ENCODE measurements around the gene GPD1. TPM values are rescaled to one million over a fixed set of nuclear protein-coding genes. Genes with fewer than 3 reads are reported as not detected.

Gene GPD1
- total RNA-seq, 2 experiments from 2014 or later: 0.41 to 0.47 TPM

DNA sequence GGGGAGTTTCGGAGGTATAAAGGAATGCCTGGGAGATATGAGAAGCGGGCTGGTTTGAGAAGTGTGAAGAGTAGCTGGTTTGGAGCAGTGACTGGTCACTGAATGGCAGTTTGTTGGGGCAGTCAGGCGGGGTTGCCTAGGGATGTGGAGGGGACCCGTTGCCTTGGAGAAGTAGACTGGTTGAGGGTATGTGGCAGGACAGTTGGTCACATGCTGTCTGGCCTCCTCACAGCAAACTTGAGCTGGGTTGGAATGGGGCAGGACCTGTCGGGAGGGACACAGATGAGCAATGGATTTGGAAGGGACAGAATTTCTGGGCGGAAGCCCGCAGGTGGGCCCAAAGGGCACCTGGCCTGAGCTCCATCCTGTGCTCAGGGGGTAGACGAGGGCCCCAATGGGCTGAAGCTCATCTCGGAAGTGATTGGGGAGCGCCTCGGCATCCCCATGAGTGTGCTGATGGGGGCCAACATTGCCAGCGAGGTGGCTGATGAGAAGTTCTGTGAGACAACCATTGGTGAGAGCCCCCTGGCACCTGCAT is 2.2 kb downstream of the GPD1 start:
- H3K27ac Mint-ChIP-seq: no peak overlapping the region
- ATAC-seq (ENCODE audit: poor library complexity): no peak
- TF ChIP-seq, protein P1, sequence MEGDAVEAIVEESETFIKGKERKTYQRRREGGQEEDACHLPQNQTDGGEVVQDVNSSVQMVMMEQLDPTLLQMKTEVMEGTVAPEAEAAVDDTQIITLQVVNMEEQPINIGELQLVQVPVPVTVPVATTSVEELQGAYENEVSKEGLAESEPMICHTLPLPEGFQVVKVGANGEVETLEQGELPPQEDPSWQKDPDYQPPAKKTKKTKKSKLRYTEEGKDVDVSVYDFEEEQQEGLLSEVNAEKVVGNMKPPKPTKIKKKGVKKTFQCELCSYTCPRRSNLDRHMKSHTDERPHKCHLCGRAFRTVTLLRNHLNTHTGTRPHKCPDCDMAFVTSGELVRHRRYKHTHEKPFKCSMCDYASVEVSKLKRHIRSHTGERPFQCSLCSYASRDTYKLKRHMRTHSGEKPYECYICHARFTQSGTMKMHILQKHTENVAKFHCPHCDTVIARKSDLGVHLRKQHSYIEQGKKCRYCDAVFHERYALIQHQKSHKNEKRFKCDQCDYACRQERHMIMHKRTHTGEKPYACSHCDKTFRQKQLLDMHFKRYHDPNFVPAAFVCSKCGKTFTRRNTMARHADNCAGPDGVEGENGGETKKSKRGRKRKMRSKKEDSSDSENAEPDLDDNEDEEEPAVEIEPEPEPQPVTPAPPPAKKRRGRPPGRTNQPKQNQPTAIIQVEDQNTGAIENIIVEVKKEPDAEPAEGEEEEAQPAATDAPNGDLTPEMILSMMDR (IDR thresholded peaks at IDR 0.05): no peak

GRCh38 chr12:50106907-50107306 is 3.1 kb downstream of the GPD1 start:
- Mint-ChIP-seq H3K9me3 (no peaks in the 10 kb centered on the region), H3K36me3 (ENCODE audit: low read depth) (peaks cover 9% of the 10 kb centered on the region), H3K27me3 (no peaks in the 10 kb centered on the region), H3K4me3 (no peak overlapping the region), H3K4me1 (ENCODE audit: low read depth) (peaks cover 5% of the 10 kb centered on the region), H3K27ac (no peak overlapping the region)
- H3K9me3 ChIP-seq (ENCODE audit: control insufficient read depth in 1 of 2, insufficient read depth in 1 of 2, low read length in 2 of 2): no peaks in the 10 kb centered on the region
- H3K4me3 ChIP-seq (ENCODE audit: low read length): no peak overlapping the region
- H3K27me3 ChIP-seq (ENCODE audit: control insufficient read depth in 1 of 2, insufficient read depth in 2 of 2, low read length in 2 of 2): no peaks in the 10 kb centered on the region
- intact Hi-C loops (cut with DNase I, micrococcal nuclease): no loop called here
- ATAC-seq (ENCODE audit: poor library complexity): no peak
- CTCF ChIA-PET: no interaction called here
- DNase-seq: no peak
- peaks cover 12% of the 10 kb centered on the region for H3K4me1 ChIP-seq (ENCODE audit: insufficient read depth, low read length)
- H3K36me3 ChIP-seq (ENCODE audit: insufficient read depth, low read length): no peaks in the 10 kb centered on the region
- TF ChIP-seq, protein P1 (IDR thresholded peaks at IDR 0.05): no peak
- no peak overlapping the region for H3K27ac ChIP-seq (ENCODE audit: low read depth in 1 of 2, low read length in 2 of 2)
- POLR2A ChIA-PET: interaction anchor here (1.2 kb wide), 1 partner anchor 10 kb away, joined by 3 read pairs; no protein-coding TSS in a partner anchor

More for the DNA sequence above, 2.2 kb downstream of the GPD1 start:
- no peaks in the 10 kb centered on the region for H3K36me3 ChIP-seq (ENCODE audit: insufficient read depth, low read length)
- H3K4me3 ChIP-seq (ENCODE audit: low read length): no peak overlapping the region
- H3K4me1 ChIP-seq (ENCODE audit: insufficient read depth, low read length): peaks cover 7% of the 10 kb centered on the region
- POLR2A ChIA-PET: interaction anchor here (1.2 kb wide), 1 partner anchor 9 kb away, joined by 3 read pairs; no protein-coding TSS in a partner anchor
- Mint-ChIP-seq H3K36me3 (ENCODE audit: low read depth) (peaks cover 15% of the 10 kb centered on the region), H3K9me3 (no peaks in the 10 kb centered on the region), H3K4me1 (ENCODE audit: low read depth) (no peaks in the 10 kb centered on the region), H3K27me3 (no peaks in the 10 kb centered on the region), H3K4me3 (no peak overlapping the region)
- no peaks in the 10 kb centered on the region for H3K9me3 ChIP-seq (ENCODE audit: control insufficient read depth in 1 of 2, insufficient read depth in 1 of 2, low read length in 2 of 2)
- no peak for DNase-seq
- CTCF ChIA-PET: no interaction called here
- intact Hi-C loops (cut with DNase I, micrococcal nuclease): no loop called here
- no peak overlapping the region for H3K27ac ChIP-seq (ENCODE audit: low read depth in 1 of 2, low read length in 2 of 2)
- no peaks in the 10 kb centered on the region for H3K27me3 ChIP-seq (ENCODE audit: control insufficient read depth in 1 of 2, insufficient read depth in 2 of 2, low read length in 2 of 2)

- Mint-ChIP-seq H3K27me3 (no peaks in the 10 kb centered on the region), H3K27ac (no peak overlapping the region), H3K4me3 (no peak overlapping the region), H3K36me3 (ENCODE audit: low read depth) (peaks cover 13% of the 10 kb centered on the region), H3K9me3 (no peaks in the 10 kb centered on the region), H3K4me1 (ENCODE audit: low read depth) (peaks cover 13% of the 10 kb centered on the region)
- H3K4me3 ChIP-seq (ENCODE audit: low read length): no peak overlapping the region
- H3K36me3 ChIP-seq (ENCODE audit: insufficient read depth, low read length): no peaks in the 10 kb centered on the region
- intact Hi-C loops (cut with DNase I, micrococcal nuclease): no loop called here
- H3K27me3 ChIP-seq (ENCODE audit: control insufficient read depth in 1 of 2, insufficient read depth in 2 of 2, low read length in 2 of 2): no peaks in the 10 kb centered on the region
- H3K27ac ChIP-seq (ENCODE audit: low read depth in 1 of 2, low read length in 2 of 2): no peak overlapping the region
- DNase-seq: no peak
- TF ChIP-seq, protein P1 (IDR thresholded peaks at IDR 0.05): no peak
- no peaks in the 10 kb centered on the region for H3K9me3 ChIP-seq (ENCODE audit: control insufficient read depth in 1 of 2, insufficient read depth in 1 of 2, low read length in 2 of 2)
- CTCF ChIA-PET: no interaction called here
- POLR2A ChIA-PET: interaction anchor here (0.9 kb wide), 1 partner anchor 23 kb away, joined by 3 read pairs; the partner anchor contains the start of gene SMARCD1
- ATAC-seq (ENCODE audit: poor library complexity): no peak
- peaks cover 13% of the 10 kb centered on the region for H3K4me1 ChIP-seq (ENCODE audit: insufficient read depth, low read length)
These were observed 3.8 kb downstream of the GPD1 start for GRCh38 chr12:50107416-50108268.

Measured in CD4-positive, alpha-beta T cell (primary cell).